C4-2B (cell line): ENCODE measurements around the gene SGPL1.

Experiments
- H3K27ac ChIP-seq: fragments of 450-650 bp; 2 replicates; pipeline ENCODE4 v1.5.1; 2017
- ZFX ChIP-seq: fragments of 450-650 bp; IDR thresholded peaks from 2 replicates; pipeline ENCODE4 v1.6.1; 2017
- TF ChIP-seq, protein P1 (sequence below): fragments of 450-650 bp; conservative IDR thresholded peaks from 2 replicates; pipeline ENCODE4 v1.5.1; 2017; ENCODE audit warnings: mild to moderate bottlenecking

SGPL1 gene

DNA sequence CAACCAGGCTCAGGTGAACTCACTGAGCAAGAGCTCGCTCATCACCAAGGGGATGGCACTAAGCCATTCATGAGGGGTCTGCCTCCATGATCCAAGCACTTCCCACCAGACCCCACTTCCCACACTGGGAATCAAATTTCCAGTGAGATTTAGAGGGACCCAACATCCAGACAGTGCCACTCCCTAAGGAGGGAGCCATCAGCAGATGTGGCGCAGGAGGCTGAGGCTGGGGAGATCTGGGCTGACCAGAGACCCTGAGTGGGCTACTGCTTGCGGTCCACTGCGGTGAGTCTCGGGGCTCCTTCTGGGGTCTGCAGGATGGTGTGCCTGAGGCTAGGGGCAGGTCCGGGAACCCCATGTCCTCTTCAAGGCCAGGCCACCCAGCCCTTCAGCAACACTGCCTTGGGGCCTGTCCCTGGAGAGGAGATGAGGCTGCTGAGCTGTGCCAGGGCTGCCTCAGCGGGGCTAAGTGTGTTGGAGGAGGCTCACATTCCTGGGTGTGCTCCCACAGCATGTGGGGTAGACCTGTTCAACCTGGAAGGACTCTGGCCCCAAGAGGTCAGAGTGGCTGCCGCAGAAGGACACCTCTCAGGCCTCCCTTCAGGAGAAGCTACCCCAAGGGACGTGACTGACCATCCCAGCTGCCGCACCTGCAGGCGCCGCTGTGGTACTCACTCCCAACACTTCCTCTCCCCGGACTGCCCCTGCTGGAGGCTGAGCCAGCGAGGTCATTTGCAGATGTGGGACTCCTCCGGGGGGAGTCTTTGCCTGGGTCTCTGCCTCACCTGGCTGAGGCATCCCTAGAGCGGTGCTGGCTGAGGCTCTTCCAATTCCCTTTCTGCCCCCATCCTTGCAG lies 95.0 kb downstream of the SGPL1 start:
- no peak for TF ChIP-seq ZFX
- TF ChIP-seq, protein P1, sequence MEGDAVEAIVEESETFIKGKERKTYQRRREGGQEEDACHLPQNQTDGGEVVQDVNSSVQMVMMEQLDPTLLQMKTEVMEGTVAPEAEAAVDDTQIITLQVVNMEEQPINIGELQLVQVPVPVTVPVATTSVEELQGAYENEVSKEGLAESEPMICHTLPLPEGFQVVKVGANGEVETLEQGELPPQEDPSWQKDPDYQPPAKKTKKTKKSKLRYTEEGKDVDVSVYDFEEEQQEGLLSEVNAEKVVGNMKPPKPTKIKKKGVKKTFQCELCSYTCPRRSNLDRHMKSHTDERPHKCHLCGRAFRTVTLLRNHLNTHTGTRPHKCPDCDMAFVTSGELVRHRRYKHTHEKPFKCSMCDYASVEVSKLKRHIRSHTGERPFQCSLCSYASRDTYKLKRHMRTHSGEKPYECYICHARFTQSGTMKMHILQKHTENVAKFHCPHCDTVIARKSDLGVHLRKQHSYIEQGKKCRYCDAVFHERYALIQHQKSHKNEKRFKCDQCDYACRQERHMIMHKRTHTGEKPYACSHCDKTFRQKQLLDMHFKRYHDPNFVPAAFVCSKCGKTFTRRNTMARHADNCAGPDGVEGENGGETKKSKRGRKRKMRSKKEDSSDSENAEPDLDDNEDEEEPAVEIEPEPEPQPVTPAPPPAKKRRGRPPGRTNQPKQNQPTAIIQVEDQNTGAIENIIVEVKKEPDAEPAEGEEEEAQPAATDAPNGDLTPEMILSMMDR: no peak
- no peak overlapping the region for H3K27ac ChIP-seq

- no peak overlapping the region for H3K27ac ChIP-seq
- no peak for TF ChIP-seq ZFX
- TF ChIP-seq, protein P1: no peak
Observed at GRCh38 chr10:70911386-70911785, 95.6 kb downstream of the SGPL1 start.

GRCh38 chr10:70912556-70912955 lies 96.8 kb downstream of the SGPL1 start:
- TF ChIP-seq ZFX: no peak
- TF ChIP-seq, protein P1: no peak
- H3K27ac ChIP-seq: no peak overlapping the region

GRCh38 chr10:70913191-70913892 lies 97.6 kb downstream of the SGPL1 start:
- no peak for TF ChIP-seq ZFX
- TF ChIP-seq, protein P1: no peak
- H3K27ac ChIP-seq: no peak overlapping the region

GRCh38 chr10:70913893-70914240 lies 98.1 kb downstream of the SGPL1 start:
- H3K27ac ChIP-seq: no peak overlapping the region
- no peak for TF ChIP-seq ZFX
- TF ChIP-seq, protein P1: no peak

- TF ChIP-seq, protein P1: no peak
- TF ChIP-seq ZFX: no peak
Observed at GRCh38 chr10:70914316-70914864, 98.6 kb downstream of the SGPL1 start.

GRCh38 chr10:70915206-70915605 lies 99.5 kb downstream of the SGPL1 start:
- no peak overlapping the region for H3K27ac ChIP-seq
- TF ChIP-seq, protein P1: no peak
- TF ChIP-seq ZFX: no peak

More at GRCh38 chr10:70914316-70914864, 98.6 kb downstream of the SGPL1 start:
- no peak overlapping the region for H3K27ac ChIP-seq
